Vagina (tissue), 2 donors: Measurements from ENCODE around the gene CDKN2B.

Source experiments
- CTCF ChIP-seq, 3 experiments: fragments of 450-650 bp in 2 of 3; fragments of 200-600 bp in 1 of 3; sonication (generic) in 1 of 3; IDR thresholded peaks; one replicate each; pipeline ENCODE4 v1.5.1; 2017 to 2019; ENCODE audit warnings: antibody characterized with exemption in 3 of 3, mild to moderate bottlenecking in 2 of 3, moderate library complexity in 2 of 3
- POLR2A ChIP-seq, 2 donors: fragments of 450-650 bp; IDR thresholded peaks; one replicate each; pipeline ENCODE4 v1.6.1; 2017; ENCODE audit warnings: antibody characterized with exemption in 2 of 2, mild to moderate bottlenecking in 2 of 2, moderate library complexity in 2 of 2
- POLR2AphosphoS5 ChIP-seq, 2 donors: sonication (generic); formaldehyde crosslinking; IDR thresholded peaks; one replicate each; pipeline ENCODE4 v1.9.0; 2017; ENCODE audit warnings: antibody characterized with exemption in 2 of 2, mild to moderate bottlenecking in 2 of 2, low read depth in 1 of 2; ENCODE audit not compliant: insufficient read depth in 1 of 2

- TF ChIP-seq CTCF (IDR thresholded peaks at IDR 0.05) (peak in 2 of 3 experiments; percentile 11 to 22), POLR2A (IDR thresholded peaks at IDR 0.05) (no peak), POLR2AphosphoS5 (IDR thresholded peaks at IDR 0.05; ENCODE audit: insufficient read depth in 1 of 2, low read depth in 1 of 2) (peak in 1 of 2 donors; percentile 42)
Observed at GRCh38 chr9:22009506-22009867, 382 bp upstream of the CDKN2B start.
